Ovary (tissue), 9 donors: ENCODE data around the gene GNA14. TPM values are rescaled to one million over a fixed set of nuclear protein-coding genes. Genes with fewer than 3 reads are reported as not detected.

Experiments used
- DNase-seq, 5 donors: peaks; one replicate each; pipeline ENCODE4 v3.0.0-alpha.2; 2019 to 2020
- H3K27ac ChIP-seq, 2 donors: fragments of 200-600 bp; one replicate each; pipeline versions ENCODE4 v1.5.1 to v1.8.0; 2019 to 2022
- H3K27me3 ChIP-seq: fragments of 200-600 bp; one replicate; pipeline ENCODE4 v1.8.0; 2022
- H3K36me3 ChIP-seq: fragments of 200-600 bp; sonication (generic); one replicate; pipeline ENCODE4 v1.5.1; 2019
- H3K4me1 ChIP-seq: one replicate; pipeline ENCODE4 v1.8.1; 2013; ENCODE audit warnings: mild to moderate bottlenecking, moderate library complexity; ENCODE audit not compliant: insufficient read depth
- H3K4me3 ChIP-seq: fragments of 200-600 bp; sonication (generic); one replicate; pipeline ENCODE4 v1.5.1; 2017
- H3K9me3 ChIP-seq, 2 donors: fragments of 200-600 bp in 1 of 2; sonication (generic) in 1 of 2; one replicate each; pipeline versions ENCODE4 v1.5.1 to v1.8.1; 2013 to 2019; ENCODE audit warnings: mild to moderate bottlenecking in 1 of 2, moderate library complexity in 1 of 2
- EP300 ChIP-seq: sonication (generic); formaldehyde crosslinking; IDR thresholded peaks from one replicate; pipeline ENCODE4 v1.6.1; 2017; ENCODE audit warnings: antibody characterized with exemption
- POLR2A ChIP-seq: fragments of 450-650 bp; IDR thresholded peaks from one replicate; pipeline ENCODE4 v1.6.1; 2017; ENCODE audit warnings: antibody characterized with exemption, mild to moderate bottlenecking, moderate library complexity
- WGBS, 3 donors: extraction: QIAGEN DNeasy Blood & Tissue Kit in 1 of 3; methylation state at CpG; one replicate each; pipeline versions ENCODE4 v1.1.5 to v1.1.7; 2013 to 2017; 5-methylcytosine and 5-hydroxymethylcytosine counted together
- intact Hi-C, 4 donors: fragments of 100-400 bp; cut with DNase I; formaldehyde crosslinking; loops; one replicate each; pipeline versions ENCODE4 v1.11.0 to v1.15.1; 2022 to 2023
- polyA plus RNA-seq, 2 donors: library from polyadenylated mRNA; stranded (reverse); fragments of 200-250 nt in 1 of 2; fragments of 350-450 nt in 1 of 2; fragmentation: Illumina TruSeq in 1 of 2; extraction: RNeasy Lipid Tissue Mini Kit (QIAGEN cat#74804) in 1 of 2; gene quantifications; one replicate each; pipeline ENCODE4 v1.2.3, GENCODE V29; 2013 to 2014
- total RNA-seq, 7 donors: library from RNA; depleted of rRNA in 2 of 7; stranded (reverse); fragments of >200 nt in 2 of 7; fragmentation: NEBNext Ultra II Directional in 3 of 7; extraction: Animal tissue kit (Norgen Biotek cat#: 25700) in 3 of 7; gene quantifications; one replicate each; pipeline versions ENCODE4 v1.1.0 to v1.2.4, GENCODE V29; 2016 to 2023
- TF ChIP-seq, protein P1 (sequence below), 3 donors: fragments of 450-650 bp in 2 of 3; fragments of 200-600 bp in 1 of 3; IDR thresholded peaks; one replicate each; pipeline versions ENCODE4 v1.5.1 to v1.8.0; 2016 to 2022; ENCODE audit warnings: antibody characterized with exemption in 3 of 3, mild to moderate bottlenecking in 1 of 3
- donor health status: DM: no; HTN: no; CAD: no; lungs with moderate emphysema.
- donor health status: DM: no; HTN: no; CAD: no.
- donor health status: Bipolar disorder and iron deficiency.
- donor health status: DM: yes; HTN: yes; CAD: no.
- donor health status: DM: no; HTN: no; CAD: no.
- donor health status: DM: yes; HTN: yes; CAD: no.

GNA14 gene
- total and polyA plus RNA-seq, 9 donors = 4.9 to 9.9 (median 7.6) TPM

DNA sequence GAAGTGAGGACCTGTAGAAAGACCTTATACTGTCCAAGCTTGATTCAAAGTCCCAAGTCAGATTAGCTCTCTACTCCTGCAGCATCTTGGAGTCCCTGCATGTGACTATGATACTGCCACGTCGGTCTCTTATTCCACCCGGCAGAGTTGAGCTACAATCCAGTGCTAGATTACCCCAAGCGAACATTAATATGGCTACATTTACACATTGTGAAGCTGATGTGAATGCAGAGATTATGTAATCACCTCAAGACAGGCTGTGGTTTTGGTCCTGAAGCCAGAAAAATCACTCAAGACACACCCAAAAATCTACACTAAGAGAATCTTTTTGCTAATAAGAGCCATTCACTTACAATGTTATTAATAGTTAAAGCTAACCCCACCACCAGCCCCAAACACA is 116.7 kb downstream of the GNA14 start:
- Histone ChIP-seq H3K4me3 (no peak overlapping the region), H3K27me3 (no peaks in the 10 kb centered on the region), H3K27ac (no peak overlapping the region), H3K36me3 (no peaks in the 10 kb centered on the region), H3K9me3 (no peaks in the 10 kb centered on the region), H3K4me1 (peaks cover 9% of the 10 kb centered on the region)
- 65 to 92% (median 90%) methylated on average over 4 of the region's 4 CpGs for WGBS, 3 donors
- TF ChIP-seq EP300 = no peak
- TF ChIP-seq POLR2A = no peak
- TF ChIP-seq, protein P1, sequence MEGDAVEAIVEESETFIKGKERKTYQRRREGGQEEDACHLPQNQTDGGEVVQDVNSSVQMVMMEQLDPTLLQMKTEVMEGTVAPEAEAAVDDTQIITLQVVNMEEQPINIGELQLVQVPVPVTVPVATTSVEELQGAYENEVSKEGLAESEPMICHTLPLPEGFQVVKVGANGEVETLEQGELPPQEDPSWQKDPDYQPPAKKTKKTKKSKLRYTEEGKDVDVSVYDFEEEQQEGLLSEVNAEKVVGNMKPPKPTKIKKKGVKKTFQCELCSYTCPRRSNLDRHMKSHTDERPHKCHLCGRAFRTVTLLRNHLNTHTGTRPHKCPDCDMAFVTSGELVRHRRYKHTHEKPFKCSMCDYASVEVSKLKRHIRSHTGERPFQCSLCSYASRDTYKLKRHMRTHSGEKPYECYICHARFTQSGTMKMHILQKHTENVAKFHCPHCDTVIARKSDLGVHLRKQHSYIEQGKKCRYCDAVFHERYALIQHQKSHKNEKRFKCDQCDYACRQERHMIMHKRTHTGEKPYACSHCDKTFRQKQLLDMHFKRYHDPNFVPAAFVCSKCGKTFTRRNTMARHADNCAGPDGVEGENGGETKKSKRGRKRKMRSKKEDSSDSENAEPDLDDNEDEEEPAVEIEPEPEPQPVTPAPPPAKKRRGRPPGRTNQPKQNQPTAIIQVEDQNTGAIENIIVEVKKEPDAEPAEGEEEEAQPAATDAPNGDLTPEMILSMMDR (IDR thresholded peaks at IDR 0.05) = no peak
- intact Hi-C loops = no loop called here
- no peak for DNase-seq

DNA sequence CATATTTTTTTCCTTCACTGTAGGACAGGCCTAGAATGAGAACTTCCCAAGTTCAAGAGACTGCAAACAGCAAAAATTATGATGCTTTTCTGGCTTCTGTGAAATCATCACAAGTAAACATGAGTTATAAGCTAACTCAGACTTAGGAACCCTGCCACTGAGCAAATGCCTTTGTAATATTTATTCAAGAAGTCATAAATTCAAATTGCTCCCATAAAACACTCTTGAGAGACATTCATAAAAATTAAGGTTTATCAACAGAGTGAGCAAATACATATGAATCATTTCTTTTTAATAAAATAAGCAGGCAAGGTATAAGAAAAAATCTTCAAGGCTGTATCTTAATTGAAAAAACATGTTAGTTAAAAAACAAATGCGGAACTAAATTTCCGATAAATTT is 124.2 kb downstream of the GNA14 start:
- intact Hi-C loops = no loop called here
- DNase-seq = no peak
- TF ChIP-seq EP300 = no peak
- TF ChIP-seq, protein P1 (IDR thresholded peaks at IDR 0.05) = no peak
- no peak for TF ChIP-seq POLR2A
- Histone ChIP-seq H3K4me1 (no peaks in the 10 kb centered on the region), H3K36me3 (no peaks in the 10 kb centered on the region), H3K27me3 (no peaks in the 10 kb centered on the region), H3K27ac (no peak overlapping the region), H3K4me3 (no peak overlapping the region), H3K9me3 (no peaks in the 10 kb centered on the region)
- WGBS, 3 donors = 30 to 52% (median 33%) methylated on average over 2 of the region's 2 CpGs

GRCh38 chr9:77521091-77521490 is 127.0 kb downstream of the GNA14 start:
- Histone ChIP-seq H3K36me3 (no peaks in the 10 kb centered on the region), H3K27ac (no peak overlapping the region), H3K4me1 (no peaks in the 10 kb centered on the region), H3K4me3 (no peak overlapping the region), H3K9me3 (no peaks in the 10 kb centered on the region), H3K27me3 (no peaks in the 10 kb centered on the region)
- peak; percentile 39 to 76 (median 57) for DNase-seq
- TF ChIP-seq EP300 (no peak), POLR2A (no peak)
- TF ChIP-seq, protein P1 (IDR thresholded peaks at IDR 0.05) = no peak
- intact Hi-C loops = no loop called here
- 9 to 16% (median 13%) methylated on average over 3 of the region's 3 CpGs for WGBS, 3 donors

DNA sequence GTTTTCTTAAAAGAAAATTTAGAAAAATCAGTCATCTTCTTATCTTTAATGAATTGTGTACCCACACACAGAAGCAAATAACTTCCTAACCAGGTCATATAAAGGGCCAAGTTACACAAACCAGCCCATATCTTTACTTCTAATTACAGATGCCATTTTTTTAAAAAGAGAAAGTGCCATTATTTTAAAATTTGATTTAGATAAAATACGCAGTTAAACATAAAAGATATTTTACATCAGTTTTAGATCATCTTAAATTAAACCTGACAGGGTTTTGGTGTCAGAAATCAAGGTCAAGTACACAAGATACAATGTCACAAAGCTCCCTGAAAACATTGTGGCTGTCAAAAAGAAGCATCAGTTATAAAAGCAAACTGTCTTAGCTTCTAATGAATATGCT is 129.4 kb downstream of the GNA14 start:
- H3K27me3 ChIP-seq = no peaks in the 10 kb centered on the region
- 88 to 95% (median 89%) methylated on average over 1 of the region's 1 CpG for WGBS, 3 donors
- TF ChIP-seq POLR2A (no peak), EP300 (no peak)
- TF ChIP-seq, protein P1 (IDR thresholded peaks at IDR 0.05) = no peak
- no peaks in the 10 kb centered on the region for H3K9me3 ChIP-seq
- H3K27ac ChIP-seq = no peak overlapping the region
- no peak overlapping the region for H3K4me3 ChIP-seq
- DNase-seq = no peak
- no peaks in the 10 kb centered on the region for H3K36me3 ChIP-seq
- intact Hi-C loops = no loop called here
- peaks cover 3% of the 10 kb centered on the region for H3K4me1 ChIP-seq
